ENCODE measurements around the gene ANKS1A.

GRCh38 chr6:35088281-35089215, 199.5 kb downstream of the ANKS1A start:
- TF ChIP-seq CTCF (IDR thresholded peaks at IDR 0.05) (no peak), POLR2A (IDR thresholded peaks at IDR 0.05) (no peak)

Measured in right lobe of liver (tissue), 4 donors.